ENCODE results near the gene KCTD21.

- TF ChIP-seq, protein P1, sequence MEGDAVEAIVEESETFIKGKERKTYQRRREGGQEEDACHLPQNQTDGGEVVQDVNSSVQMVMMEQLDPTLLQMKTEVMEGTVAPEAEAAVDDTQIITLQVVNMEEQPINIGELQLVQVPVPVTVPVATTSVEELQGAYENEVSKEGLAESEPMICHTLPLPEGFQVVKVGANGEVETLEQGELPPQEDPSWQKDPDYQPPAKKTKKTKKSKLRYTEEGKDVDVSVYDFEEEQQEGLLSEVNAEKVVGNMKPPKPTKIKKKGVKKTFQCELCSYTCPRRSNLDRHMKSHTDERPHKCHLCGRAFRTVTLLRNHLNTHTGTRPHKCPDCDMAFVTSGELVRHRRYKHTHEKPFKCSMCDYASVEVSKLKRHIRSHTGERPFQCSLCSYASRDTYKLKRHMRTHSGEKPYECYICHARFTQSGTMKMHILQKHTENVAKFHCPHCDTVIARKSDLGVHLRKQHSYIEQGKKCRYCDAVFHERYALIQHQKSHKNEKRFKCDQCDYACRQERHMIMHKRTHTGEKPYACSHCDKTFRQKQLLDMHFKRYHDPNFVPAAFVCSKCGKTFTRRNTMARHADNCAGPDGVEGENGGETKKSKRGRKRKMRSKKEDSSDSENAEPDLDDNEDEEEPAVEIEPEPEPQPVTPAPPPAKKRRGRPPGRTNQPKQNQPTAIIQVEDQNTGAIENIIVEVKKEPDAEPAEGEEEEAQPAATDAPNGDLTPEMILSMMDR (IDR thresholded peaks at IDR 0.05; ENCODE audit: poor library complexity): no peak
- TF ChIP-seq EZH2 (IDR thresholded peaks at IDR 0.05; ENCODE audit: borderline replicate concordance) (no peak), EZH2phosphoT487 (IDR thresholded peaks at IDR 0.05; ENCODE audit: low read depth, severe bottlenecking, unreplicated experiment) (no peak)
These were observed 7.7 kb downstream of the KCTD21 start for GRCh38 chr11:78180751-78181150.

Measured in hepatocyte (in vitro differentiated cells).